Measurements from ENCODE around the gene CNP. TPM values are rescaled to one million over a fixed set of nuclear protein-coding genes. Genes with fewer than 3 reads are reported as not detected.

The CNP gene
- total and polyA plus RNA-seq, 2 donors (not counting 1 experiment from before 2014, with no cell fraction given): 57.7 to 60.4 TPM

GRCh38 chr17:41918314-41919164 lies 48.1 kb upstream of the CNP start, which contains the start of gene ACLY:
Gene ACLY, minus strand, starts transcription at chr17:41918951. Its CDS starts 5,078 bp downstream, at chr17:41913873.
- peaks cover 31% of the 10 kb centered on the region for H3K4me1 ChIP-seq (ENCODE audit: control insufficient read depth, extremely low read depth, insufficient read depth, low read length)

GRCh38 chr17:41919165-41919817 lies 47.3 kb upstream of the CNP start:
- Histone ChIP-seq H3K36me3 (ENCODE audit: control insufficient read depth, insufficient read depth, low read length) (peaks cover 2% of the 10 kb centered on the region), H3K79me2 (ENCODE audit: control insufficient read depth, insufficient read depth, low read length) (peaks cover 44% of the 10 kb centered on the region), H4K20me1 (ENCODE audit: control insufficient read depth, extremely low read depth, insufficient read depth, low read length) (no peaks in the 10 kb centered on the region), H3K9ac (ENCODE audit: insufficient read depth, low read length) (peak overlapping the region; percentile 20), H3K4me2 (ENCODE audit: extremely low read depth, insufficient read depth, low read length) (peak overlapping the region; percentile 91), H3K9me3 (ENCODE audit: control insufficient read depth, insufficient read depth, low read depth, low read length) (no peaks in the 10 kb centered on the region), H3K4me1 (ENCODE audit: control insufficient read depth, extremely low read depth, insufficient read depth, low read length) (peaks cover 23% of the 10 kb centered on the region), H3K4me3 (replicated peaks in 1 of 4; ENCODE audit: control extremely low read depth in 1 of 4, insufficient read depth in 1 of 4, low read depth in 3 of 4, low read length in 4 of 4) (peak overlapping the region; percentile 12 to 35 (median 20)), H3K27me3 (ENCODE audit: control insufficient read depth, insufficient read depth, low read length) (no peaks in the 10 kb centered on the region), H3K27ac (ENCODE audit: insufficient read depth, low read length) (peak overlapping the region; percentile 51), H2AFZ (ENCODE audit: low read length) (peak overlapping the region; percentile 87)
- TF ChIP-seq, protein P1, sequence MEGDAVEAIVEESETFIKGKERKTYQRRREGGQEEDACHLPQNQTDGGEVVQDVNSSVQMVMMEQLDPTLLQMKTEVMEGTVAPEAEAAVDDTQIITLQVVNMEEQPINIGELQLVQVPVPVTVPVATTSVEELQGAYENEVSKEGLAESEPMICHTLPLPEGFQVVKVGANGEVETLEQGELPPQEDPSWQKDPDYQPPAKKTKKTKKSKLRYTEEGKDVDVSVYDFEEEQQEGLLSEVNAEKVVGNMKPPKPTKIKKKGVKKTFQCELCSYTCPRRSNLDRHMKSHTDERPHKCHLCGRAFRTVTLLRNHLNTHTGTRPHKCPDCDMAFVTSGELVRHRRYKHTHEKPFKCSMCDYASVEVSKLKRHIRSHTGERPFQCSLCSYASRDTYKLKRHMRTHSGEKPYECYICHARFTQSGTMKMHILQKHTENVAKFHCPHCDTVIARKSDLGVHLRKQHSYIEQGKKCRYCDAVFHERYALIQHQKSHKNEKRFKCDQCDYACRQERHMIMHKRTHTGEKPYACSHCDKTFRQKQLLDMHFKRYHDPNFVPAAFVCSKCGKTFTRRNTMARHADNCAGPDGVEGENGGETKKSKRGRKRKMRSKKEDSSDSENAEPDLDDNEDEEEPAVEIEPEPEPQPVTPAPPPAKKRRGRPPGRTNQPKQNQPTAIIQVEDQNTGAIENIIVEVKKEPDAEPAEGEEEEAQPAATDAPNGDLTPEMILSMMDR (conservative IDR thresholded peaks at IDR 0.05 in 1 of 2, IDR thresholded peaks at IDR 0.05 in 1 of 2; ENCODE audit: low read depth in 1 of 2, low read length in 2 of 2): no peak
- no peak for TF ChIP-seq EZH2 (IDR thresholded peaks at IDR 0.05; ENCODE audit: low read length, missing control alignments)
- DNase-seq (ENCODE audit: low read depth in 2 of 2): no peak

More at GRCh38 chr17:41918314-41919164, 48.1 kb upstream of the CNP start, which contains the start of gene ACLY:
- no peaks in the 10 kb centered on the region for H3K27me3 ChIP-seq (ENCODE audit: control insufficient read depth, insufficient read depth, low read length)
- peak within 1 kb of the TSS; percentile 87 for H2AFZ ChIP-seq (ENCODE audit: low read length)
- peak within 1 kb of the TSS; percentile 74 to 95 (median 84) for H3K4me3 ChIP-seq (replicated peaks in 1 of 4; ENCODE audit: control extremely low read depth in 1 of 4, insufficient read depth in 1 of 4, low read depth in 3 of 4, low read length in 4 of 4)
- no peaks in the 10 kb centered on the region for H3K9me3 ChIP-seq (ENCODE audit: control insufficient read depth, insufficient read depth, low read depth, low read length)
- H3K79me2 ChIP-seq (ENCODE audit: control insufficient read depth, insufficient read depth, low read length): peaks cover 52% of the 10 kb centered on the region
- H3K36me3 ChIP-seq (ENCODE audit: control insufficient read depth, insufficient read depth, low read length): peaks cover 6% of the 10 kb centered on the region
- H3K4me2 ChIP-seq (ENCODE audit: extremely low read depth, insufficient read depth, low read length): peak within 1 kb of the TSS; percentile 91
- peak within 1 kb of the TSS; percentile 89 for H3K9ac ChIP-seq (ENCODE audit: insufficient read depth, low read length)
- no peak for TF ChIP-seq EZH2 (IDR thresholded peaks at IDR 0.05; ENCODE audit: low read length, missing control alignments)
- TF ChIP-seq, protein P1 (conservative IDR thresholded peaks at IDR 0.05 in 1 of 2, IDR thresholded peaks at IDR 0.05 in 1 of 2; ENCODE audit: low read depth in 1 of 2, low read length in 2 of 2): no peak
- peak within 1 kb of the TSS; percentile 90 for H3K27ac ChIP-seq (ENCODE audit: insufficient read depth, low read length)
- H4K20me1 ChIP-seq (ENCODE audit: control insufficient read depth, extremely low read depth, insufficient read depth, low read length): no peaks in the 10 kb centered on the region
- peak; percentile 94 to 96 for DNase-seq (ENCODE audit: low read depth in 2 of 2)

All from fibroblast of lung (primary cell).